Naive thymus-derived CD8-positive, alpha-beta T cell (primary cell): ENCODE data around the gene UQCC5. TPM values are rescaled to one million over a fixed set of nuclear protein-coding genes. Genes with fewer than 3 reads are reported as not detected.

Source experiments
- polyA plus RNA-seq, 3 donors: library from polyadenylated mRNA; unstranded; fragments of 300-500 nt; fragmentation: Illumina TruSeq; gene quantifications; one replicate each; pipeline ENCODE4 v1.2.3, GENCODE V29; 2021
- total RNA-seq, 8 experiments: library from RNA in 2 of 8; stranded (reverse) in 2 of 8; gene quantifications; one replicate each; pipeline ENCODE4 v1.2.3 and lab custom pipeline; 2021 to 2026

Gene UQCC5
- total and polyA plus RNA-seq, 5 experiments from 2014 or later: 9.7 to 35.1 (median 29.1) TPM

Other genes starting within 250 kb of the UQCC5 start
- gene GLYCTK, start 248.8 kb upstream of the UQCC5 start, total RNA-seq: 10 to 100 TPM; 39.9 to 41.5 TPM
- gene GLYCTK, start 248.8 kb upstream of the UQCC5 start, polyA plus RNA-seq: 10 to 100 TPM in 1 of 3 donors, 1 to 10 TPM in 2; 6.4 to 10.4 (median 7.6) TPM
- 10 to 100 TPM; 39.4 to 41.4 TPM for gene DNAH1, start 220.3 kb upstream of the UQCC5 start, total RNA-seq
- gene DNAH1, start 220.3 kb upstream of the UQCC5 start, polyA plus RNA-seq: 1 to 10 TPM in 2 of 3 donors, under 1 TPM in 1; 0.21 to 1.3 (median 1.1) TPM
- gene BAP1, start 126.6 kb upstream of the UQCC5 start, total RNA-seq: 100 to 1,000 TPM; 105 to 106 TPM
- 10 to 100 TPM; 15.8 to 22.6 (median 16.9) TPM for gene BAP1, start 126.6 kb upstream of the UQCC5 start, polyA plus RNA-seq
- 10 to 100 TPM; 14.2 to 18.1 TPM for gene PHF7, start 125.9 kb upstream of the UQCC5 start, total RNA-seq
- 1 to 10 TPM; 7.1 to 9.5 (median 7.7) TPM for gene PHF7, start 125.9 kb upstream of the UQCC5 start, polyA plus RNA-seq
- not detected for gene SEMA3G, start 91.5 kb upstream of the UQCC5 start, total RNA-seq
- not detected for gene SEMA3G, start 91.5 kb upstream of the UQCC5 start, polyA plus RNA-seq
- gene TNNC1, start 82.6 kb upstream of the UQCC5 start, total RNA-seq: 1 to 10 TPM; 7.1 to 7.8 TPM
- 1 to 10 TPM in 1 of 3 donors, under 1 TPM in 2; 0.60 to 1.4 (median 0.90) TPM for gene TNNC1, start 82.6 kb upstream of the UQCC5 start, polyA plus RNA-seq
- gene NISCH, start 81.0 kb upstream of the UQCC5 start, total RNA-seq: 100 to 1,000 TPM; 180 to 191 TPM
- gene NISCH, start 81.0 kb upstream of the UQCC5 start, polyA plus RNA-seq: 10 to 100 TPM; 17.8 to 30.1 (median 20.4) TPM
- gene STAB1, start 41.3 kb upstream of the UQCC5 start, total RNA-seq: 1 to 10 TPM; 6.1 to 9.8 TPM
- gene STAB1, start 41.3 kb upstream of the UQCC5 start, polyA plus RNA-seq: not detected
- 1 to 10 TPM; 2.3 to 3.5 TPM for gene NT5DC2, start 2.7 kb upstream of the UQCC5 start, total RNA-seq
- gene NT5DC2, start 2.7 kb upstream of the UQCC5 start, polyA plus RNA-seq: under 1 TPM in 2 of 3 donors, not detected in 1; 0.28 to 0.34 TPM
- gene PBRM1, start 149.3 kb downstream of the UQCC5 start, total RNA-seq: 10 to 100 TPM; 66.0 to 72.9 TPM
- gene PBRM1, start 149.3 kb downstream of the UQCC5 start, polyA plus RNA-seq: 10 to 100 TPM; 71.8 to 81.4 (median 80.5) TPM
- 100 to 1,000 TPM; 107 to 109 TPM for gene GNL3, start 149.4 kb downstream of the UQCC5 start, total RNA-seq
- gene GNL3, start 149.4 kb downstream of the UQCC5 start, polyA plus RNA-seq: 10 to 100 TPM; 41.8 to 77.5 (median 73.2) TPM
- 10 to 100 TPM; 39.2 to 41.0 TPM for gene GLT8D1, start 169.2 kb downstream of the UQCC5 start, total RNA-seq
- 10 to 100 TPM; 54.8 to 67.4 (median 58.3) TPM for gene GLT8D1, start 169.2 kb downstream of the UQCC5 start, polyA plus RNA-seq
- 10 to 100 TPM; 80.1 to 89.9 TPM for gene SPCS1, start 169.5 kb downstream of the UQCC5 start, total RNA-seq
- 100 to 1,000 TPM; 340 to 369 (median 348) TPM for gene SPCS1, start 169.5 kb downstream of the UQCC5 start, polyA plus RNA-seq
- 10 to 100 TPM; 24.4 to 25.3 TPM for gene NEK4, start 234.3 kb downstream of the UQCC5 start, total RNA-seq
- 10 to 100 TPM in 2 of 3 donors, 1 to 10 TPM in 1; 6.2 to 12.4 (median 10.3) TPM for gene NEK4, start 234.3 kb downstream of the UQCC5 start, polyA plus RNA-seq
- gene ITIH1, start 241.0 kb downstream of the UQCC5 start, total RNA-seq: not detected
- gene ITIH1, start 241.0 kb downstream of the UQCC5 start, polyA plus RNA-seq: not detected